Tibial nerve (tissue), 4 donors: ENCODE measurements around the gene RALGAPB. TPM values are rescaled to one million over a fixed set of nuclear protein-coding genes. Genes with fewer than 3 reads are reported as not detected.

Source experiments
- DNase-seq, 2 donors: peaks; one replicate each; pipeline ENCODE4 v3.0.0-alpha.2; 2019; ENCODE audit warnings: low spot score in 2 of 2
- H3K27ac ChIP-seq, 4 donors: fragments of 200-600 bp; sonication (generic) in 3 of 4; one replicate each; pipeline ENCODE4 v1.5.1; 2017 to 2019; ENCODE audit warnings: mild to moderate bottlenecking in 1 of 4
- H3K27me3 ChIP-seq, 2 donors: fragments of 200-600 bp; sonication (generic) in 1 of 2; one replicate each; pipeline versions ENCODE4 v1.5.1 to v1.6.0; 2017 to 2019
- H3K36me3 ChIP-seq, 3 donors: fragments of 200-600 bp; sonication (generic); one replicate each; pipeline ENCODE4 v1.5.1; 2018 to 2019
- H3K4me1 ChIP-seq, 4 donors: fragments of 200-600 bp; sonication (generic) in 3 of 4; one replicate each; pipeline ENCODE4 v1.5.1; 2017 to 2019
- H3K4me3 ChIP-seq, 4 donors: fragments of 200-600 bp; sonication (generic) in 3 of 4; one replicate each; pipeline ENCODE4 v1.5.1; 2017 to 2019; ENCODE audit warnings: mild to moderate bottlenecking in 1 of 4, moderate library complexity in 1 of 4
- H3K9me3 ChIP-seq, 4 donors: fragments of 200-600 bp; sonication (generic) in 3 of 4; one replicate each; pipeline ENCODE4 v1.5.1; 2017 to 2019
- EP300 ChIP-seq, 2 donors: sonication (generic); formaldehyde crosslinking; IDR thresholded peaks; one replicate each; pipeline ENCODE4 v1.6.1; 2017; ENCODE audit warnings: antibody characterized with exemption in 2 of 2, mild to moderate bottlenecking in 1 of 2
- POLR2A ChIP-seq, 2 donors: fragments of 450-650 bp; IDR thresholded peaks; one replicate each; pipeline ENCODE4 v1.6.1; 2017; ENCODE audit warnings: antibody characterized with exemption in 2 of 2, mild to moderate bottlenecking in 2 of 2, moderate library complexity in 2 of 2
- WGBS, 2 donors: methylation state at CpG; one replicate each; pipeline ENCODE4 v1.1.5; 2018; 5-methylcytosine and 5-hydroxymethylcytosine counted together
- total RNA-seq, 4 donors: library from RNA; depleted of rRNA; stranded (reverse); fragments of >200 nt; gene quantifications; one replicate each; pipeline ENCODE4 v1.1.0, GENCODE V29; 2016
- TF ChIP-seq, protein P1 (sequence below), 5 experiments: fragments of 200-600 bp in 3 of 5; fragments of 450-650 bp in 2 of 5; sonication (generic) in 3 of 5; IDR thresholded peaks; one replicate each; pipeline ENCODE4 v1.5.1; 2016 to 2019; ENCODE audit warnings: antibody characterized with exemption in 5 of 5, mild to moderate bottlenecking in 3 of 5, moderate library complexity in 2 of 5

RALGAPB gene
- total RNA-seq, 4 donors from 2014 or later, result 33.9 to 45.9 (median 44.3) TPM

DNA sequence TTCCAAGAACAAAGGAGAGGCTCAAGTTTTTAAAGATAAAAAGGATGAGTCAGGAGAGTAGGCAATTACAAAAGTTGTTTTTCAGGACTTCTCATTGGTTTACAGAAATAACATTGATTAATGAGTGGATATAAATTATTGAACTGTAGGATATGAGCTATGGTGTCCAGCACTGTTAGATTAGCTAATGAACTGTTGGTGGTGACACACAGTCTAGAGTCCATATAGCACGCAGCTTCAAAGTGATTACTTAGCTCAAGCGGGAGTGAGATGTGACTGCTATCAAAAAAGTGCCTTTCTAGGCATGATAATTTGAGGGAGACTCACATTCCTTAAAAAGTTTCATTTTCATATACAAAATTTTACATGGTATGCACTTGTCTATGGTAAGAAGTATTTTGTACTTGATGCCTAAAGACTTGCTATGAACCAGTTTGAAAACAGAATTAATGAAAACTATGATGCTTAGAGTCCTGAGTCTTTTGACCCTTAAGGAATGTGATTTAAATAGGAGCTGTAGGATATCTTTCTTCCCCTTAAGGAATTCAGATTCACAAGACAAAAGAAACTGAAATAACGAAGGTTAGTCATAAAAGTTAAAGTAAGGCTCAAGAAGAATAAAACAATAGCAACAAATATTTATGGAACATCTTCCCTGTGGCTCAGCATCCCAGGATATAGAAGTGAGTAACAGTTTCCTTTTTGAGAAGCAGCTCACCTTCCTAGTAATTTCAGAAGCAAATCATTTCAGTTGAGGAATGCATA, 86.1 kb downstream of the RALGAPB start:
- Histone ChIP-seq H3K4me1 (no peaks in the 10 kb centered on the region), H3K4me3 (no peak overlapping the region), H3K27ac (no peak overlapping the region), H3K36me3 (peaks cover 0 to 97% (median 6%) of the 10 kb centered on the region in 3 donors), H3K27me3 (no peaks in the 10 kb centered on the region), H3K9me3 (no peaks in the 10 kb centered on the region)
- 93 to 96% methylated on average over 3 of the region's 3 CpGs for WGBS, 2 donors
- no peak for DNase-seq
- no peak for TF ChIP-seq EP300 (IDR thresholded peaks at IDR 0.05)

DNA sequence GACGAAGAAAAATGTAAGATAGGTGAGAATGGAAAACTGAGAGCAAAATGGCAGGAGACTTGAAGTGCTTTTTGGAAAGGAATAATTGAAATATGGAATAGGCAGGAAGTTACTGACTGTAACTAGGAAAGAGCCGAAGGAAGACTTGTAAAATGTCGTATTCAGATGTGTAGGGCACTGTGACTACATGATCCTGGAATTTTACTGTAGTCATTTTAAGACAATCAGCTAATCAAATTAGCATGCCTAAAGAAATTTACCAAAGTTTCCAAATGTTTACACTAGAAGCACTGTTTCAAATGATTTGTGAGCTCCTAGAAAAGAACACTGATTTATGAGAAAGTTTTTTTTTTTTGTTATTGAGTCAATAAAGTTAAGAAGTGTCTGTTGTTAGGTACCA, 87.1 kb downstream of the RALGAPB start:
- H3K36me3 ChIP-seq, result peaks cover 0 to 97% (median 6%) of the 10 kb centered on the region in 3 donors
- H3K4me1 ChIP-seq, result no peaks in the 10 kb centered on the region
- no peaks in the 10 kb centered on the region for H3K9me3 ChIP-seq
- no peak for DNase-seq
- H3K27ac ChIP-seq, result no peak overlapping the region
- WGBS, 2 donors, result 90 to 93% methylated on average over 3 of the region's 3 CpGs
- H3K4me3 ChIP-seq, result no peak overlapping the region
- TF ChIP-seq, protein P1, sequence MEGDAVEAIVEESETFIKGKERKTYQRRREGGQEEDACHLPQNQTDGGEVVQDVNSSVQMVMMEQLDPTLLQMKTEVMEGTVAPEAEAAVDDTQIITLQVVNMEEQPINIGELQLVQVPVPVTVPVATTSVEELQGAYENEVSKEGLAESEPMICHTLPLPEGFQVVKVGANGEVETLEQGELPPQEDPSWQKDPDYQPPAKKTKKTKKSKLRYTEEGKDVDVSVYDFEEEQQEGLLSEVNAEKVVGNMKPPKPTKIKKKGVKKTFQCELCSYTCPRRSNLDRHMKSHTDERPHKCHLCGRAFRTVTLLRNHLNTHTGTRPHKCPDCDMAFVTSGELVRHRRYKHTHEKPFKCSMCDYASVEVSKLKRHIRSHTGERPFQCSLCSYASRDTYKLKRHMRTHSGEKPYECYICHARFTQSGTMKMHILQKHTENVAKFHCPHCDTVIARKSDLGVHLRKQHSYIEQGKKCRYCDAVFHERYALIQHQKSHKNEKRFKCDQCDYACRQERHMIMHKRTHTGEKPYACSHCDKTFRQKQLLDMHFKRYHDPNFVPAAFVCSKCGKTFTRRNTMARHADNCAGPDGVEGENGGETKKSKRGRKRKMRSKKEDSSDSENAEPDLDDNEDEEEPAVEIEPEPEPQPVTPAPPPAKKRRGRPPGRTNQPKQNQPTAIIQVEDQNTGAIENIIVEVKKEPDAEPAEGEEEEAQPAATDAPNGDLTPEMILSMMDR (IDR thresholded peaks at IDR 0.05), result no peak
- no peaks in the 10 kb centered on the region for H3K27me3 ChIP-seq

DNA sequence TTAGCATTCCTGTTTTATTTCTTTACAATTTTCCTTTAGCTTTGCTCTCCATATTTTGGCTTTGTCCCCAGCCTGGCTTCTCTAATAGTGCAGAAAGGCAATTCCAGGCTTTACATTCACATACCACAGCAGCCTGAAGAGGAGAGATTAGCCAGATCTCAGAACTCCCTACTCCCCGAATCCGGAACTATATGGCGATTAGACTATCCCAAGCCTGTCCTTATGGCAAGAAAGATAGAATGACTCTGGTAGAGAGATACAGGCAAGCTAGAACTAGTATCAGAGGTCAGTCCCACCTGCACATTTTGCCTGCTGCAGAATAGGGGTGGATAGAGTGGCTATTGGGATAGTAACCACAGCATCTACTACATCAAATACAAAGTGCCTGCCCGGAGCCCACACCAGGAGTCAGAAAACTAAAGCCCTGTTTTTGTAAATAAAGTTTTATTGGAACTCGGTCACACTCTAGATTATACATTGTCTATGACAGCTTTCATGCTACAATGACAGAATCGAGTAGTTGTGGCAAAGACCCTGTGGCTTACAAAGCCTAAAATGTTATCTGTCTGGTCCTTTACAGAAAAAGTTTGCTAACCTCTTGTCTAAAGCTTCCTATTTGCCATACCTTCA, 91.3 kb downstream of the RALGAPB start:
- H3K27me3 ChIP-seq, result no peaks in the 10 kb centered on the region
- no peak overlapping the region for H3K4me3 ChIP-seq
- TF ChIP-seq POLR2A (IDR thresholded peaks at IDR 0.05) (no peak), EP300 (IDR thresholded peaks at IDR 0.05) (no peak)
- TF ChIP-seq, protein P1 (IDR thresholded peaks at IDR 0.05), result no peak
- peaks cover 0 to 96% (median 5%) of the 10 kb centered on the region in 3 donors for H3K36me3 ChIP-seq
- DNase-seq, result no peak
- WGBS, 2 donors, result 96 to 97% methylated on average over 6 of the region's 6 CpGs
- H3K27ac ChIP-seq, result no peak overlapping the region
- H3K9me3 ChIP-seq, result no peaks in the 10 kb centered on the region
- H3K4me1 ChIP-seq, result no peaks in the 10 kb centered on the region

DNA sequence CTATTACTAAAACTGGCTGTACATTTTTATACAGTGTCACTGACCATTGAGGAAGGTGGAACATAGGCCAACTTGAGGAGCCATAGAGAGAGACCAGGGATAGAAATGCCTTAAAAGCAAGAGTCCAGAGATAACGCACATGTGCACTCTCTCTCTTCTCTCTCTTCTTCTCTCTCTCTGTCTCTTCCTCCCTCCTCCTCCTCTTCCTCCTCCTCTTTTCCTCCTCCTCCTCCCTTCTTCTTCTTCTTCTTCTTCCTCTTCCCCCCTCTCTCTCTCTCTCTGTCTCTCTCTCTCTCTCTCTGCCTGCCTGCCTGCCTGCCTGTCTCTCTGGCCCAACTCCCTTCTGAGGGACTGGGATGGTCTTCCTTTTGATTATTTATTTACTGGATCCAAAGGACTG, 92.0 kb downstream of the RALGAPB start:
- H3K27me3 ChIP-seq, result no peaks in the 10 kb centered on the region
- 88 to 94% methylated on average over 1 of the region's 1 CpG for WGBS, 2 donors
- DNase-seq, result no peak
- no peaks in the 10 kb centered on the region for H3K4me1 ChIP-seq
- peaks cover 0 to 95% (median 0%) of the 10 kb centered on the region in 3 donors for H3K36me3 ChIP-seq
- no peak for TF ChIP-seq EP300 (IDR thresholded peaks at IDR 0.05)
- TF ChIP-seq, protein P1 (IDR thresholded peaks at IDR 0.05), result no peak
- TF ChIP-seq POLR2A (IDR thresholded peaks at IDR 0.05), result no peak
- H3K9me3 ChIP-seq, result no peaks in the 10 kb centered on the region
- no peak overlapping the region for H3K27ac ChIP-seq
- no peak overlapping the region for H3K4me3 ChIP-seq

DNA sequence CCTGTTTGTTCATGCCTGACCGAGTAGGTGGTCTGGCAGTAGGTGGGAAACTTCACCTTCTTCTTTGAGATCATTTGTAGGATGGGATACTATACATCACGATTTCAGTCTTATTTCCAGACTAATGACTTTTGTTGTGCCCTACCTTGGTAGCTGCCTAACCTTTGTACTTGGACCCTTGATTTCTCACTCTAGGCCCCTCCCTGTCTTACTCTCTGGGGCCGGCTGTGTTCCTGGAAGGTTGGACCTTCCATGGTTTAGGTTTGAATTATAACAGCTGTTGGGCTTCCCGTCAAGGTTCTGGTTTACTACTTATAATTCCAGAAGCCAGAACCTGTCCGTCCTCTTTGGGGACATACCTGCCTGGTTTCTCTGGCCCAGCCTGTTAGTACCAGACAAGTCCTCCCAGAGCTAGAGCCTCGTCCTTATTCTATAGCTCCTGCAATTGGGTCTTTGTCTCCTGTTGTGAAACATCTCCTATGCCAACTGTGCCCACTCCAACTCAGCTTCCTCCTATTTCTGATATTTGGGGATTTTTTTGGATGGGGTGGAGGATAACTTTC, 93.5 kb downstream of the RALGAPB start:
- 96 to 97% methylated on average over 6 of the region's 6 CpGs for WGBS, 2 donors
- DNase-seq, result no peak
- no peak overlapping the region for H3K4me3 ChIP-seq
- no peaks in the 10 kb centered on the region for H3K4me1 ChIP-seq
- H3K9me3 ChIP-seq, result no peaks in the 10 kb centered on the region
- TF ChIP-seq, protein P1 (IDR thresholded peaks at IDR 0.05), result no peak
- TF ChIP-seq EP300 (IDR thresholded peaks at IDR 0.05), result no peak
- no peak for TF ChIP-seq POLR2A (IDR thresholded peaks at IDR 0.05)
- peaks cover 0 to 95% (median 0%) of the 10 kb centered on the region in 3 donors for H3K36me3 ChIP-seq
- no peak overlapping the region for H3K27ac ChIP-seq
- H3K27me3 ChIP-seq, result no peaks in the 10 kb centered on the region
